ENCODE measurements around the gene MTG2.

MTG2 gene

GRCh38 chr20:62205618-62206387 is 23.0 kb downstream of the MTG2 start:
- no peak for DNase-seq (ENCODE audit: low read depth in 2 of 2)

GRCh38 chr20:62206388-62206775 is 23.6 kb downstream of the MTG2 start:
- no peak for DNase-seq (ENCODE audit: low read depth in 2 of 2)

GRCh38 chr20:62208061-62208794 is 25.4 kb downstream of the MTG2 start:
- DNase-seq (ENCODE audit: low read depth in 2 of 2) = no peak

DNA sequence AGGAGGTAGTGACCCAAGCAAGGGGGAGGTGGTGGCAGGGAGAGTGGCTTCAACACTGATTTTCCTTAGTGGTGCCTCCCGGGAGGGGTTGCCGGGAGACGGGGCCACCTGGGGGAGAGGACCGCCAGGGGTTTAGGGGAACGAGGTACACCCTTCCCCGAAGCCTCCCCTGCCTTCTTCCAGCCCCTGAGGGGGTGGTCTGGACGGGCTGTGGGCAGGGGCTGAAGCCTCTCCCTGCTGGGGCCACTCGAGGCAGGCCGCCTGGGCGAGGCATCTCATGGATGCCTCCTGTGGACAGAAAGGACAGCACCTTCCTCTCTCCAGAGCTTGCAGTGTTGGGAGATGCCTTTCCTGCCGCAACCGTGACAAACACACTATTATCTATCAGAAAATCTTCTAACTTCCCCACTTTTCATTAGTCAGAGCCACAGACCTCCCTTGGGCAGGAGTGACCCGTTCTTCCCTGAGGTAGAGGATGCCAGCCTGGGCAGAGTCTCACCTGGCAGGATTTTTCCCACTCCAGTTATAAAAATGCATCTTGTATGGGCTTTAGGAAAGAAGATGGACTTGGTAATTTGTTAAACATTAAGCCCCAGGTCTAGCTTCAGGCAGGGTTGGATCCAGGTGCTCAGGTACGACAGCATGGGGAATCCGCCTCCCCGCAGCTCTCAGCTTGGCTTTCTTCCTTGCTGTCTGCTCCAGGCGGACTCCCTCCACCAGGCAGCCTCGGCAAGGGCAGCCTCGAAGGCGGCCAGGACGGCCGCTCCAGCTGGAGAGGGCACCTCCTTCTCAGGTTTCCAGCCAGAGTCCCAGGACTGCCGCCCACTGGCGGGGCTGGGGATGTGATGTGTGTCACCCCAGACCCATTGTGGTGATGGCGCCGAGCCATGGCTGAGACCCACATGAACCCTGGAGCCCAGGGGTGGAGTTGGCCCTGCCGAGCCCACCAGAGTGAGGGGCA is 26.2 kb downstream of the MTG2 start:
- DNase-seq (ENCODE audit: low read depth in 2 of 2) = no peak

GRCh38 chr20:62209850-62210495 is 27.1 kb downstream of the MTG2 start:
- DNase-seq (ENCODE audit: low read depth in 2 of 2) = no peak

DNA sequence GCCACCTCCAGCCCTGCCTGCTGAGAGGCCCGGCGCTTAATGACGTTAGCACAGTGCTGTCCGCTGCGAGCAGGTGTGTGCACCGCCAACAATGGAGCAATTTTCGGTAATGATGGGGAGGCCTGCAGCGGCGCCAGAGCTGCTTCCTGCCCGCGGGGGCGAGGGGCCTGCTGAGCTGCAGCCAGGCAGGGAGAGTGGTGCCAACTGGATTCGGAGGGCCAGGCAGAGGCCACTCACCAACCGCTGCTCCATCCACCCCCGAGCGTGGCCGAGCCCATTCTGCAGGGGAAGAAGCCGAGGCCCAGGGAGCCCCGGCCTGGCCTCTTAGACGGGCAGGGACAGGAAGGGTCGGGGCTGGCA is 27.6 kb downstream of the MTG2 start:
- no peak for DNase-seq (ENCODE audit: low read depth in 2 of 2)

DNA sequence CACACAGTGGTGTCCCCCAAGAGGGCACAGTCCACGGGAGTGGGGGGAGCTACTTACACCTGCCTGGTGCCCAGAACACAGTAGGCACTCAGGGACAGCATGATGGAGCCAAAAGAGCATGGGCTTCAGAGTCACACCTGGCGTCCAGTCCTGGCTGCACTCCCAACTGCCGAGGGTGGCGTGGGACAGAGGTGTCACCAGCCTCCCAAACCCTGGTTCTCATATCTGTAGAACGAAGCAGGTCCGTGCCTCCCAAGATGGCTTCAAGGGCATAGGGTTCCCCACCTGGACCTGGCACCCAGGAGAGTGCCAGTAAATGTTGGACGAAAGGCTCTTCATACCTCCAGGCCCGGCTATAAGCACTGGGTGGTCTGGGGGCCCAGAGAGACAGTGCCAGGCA is 28.4 kb downstream of the MTG2 start:
- DNase-seq (ENCODE audit: low read depth in 2 of 2) = no peak

DNA sequence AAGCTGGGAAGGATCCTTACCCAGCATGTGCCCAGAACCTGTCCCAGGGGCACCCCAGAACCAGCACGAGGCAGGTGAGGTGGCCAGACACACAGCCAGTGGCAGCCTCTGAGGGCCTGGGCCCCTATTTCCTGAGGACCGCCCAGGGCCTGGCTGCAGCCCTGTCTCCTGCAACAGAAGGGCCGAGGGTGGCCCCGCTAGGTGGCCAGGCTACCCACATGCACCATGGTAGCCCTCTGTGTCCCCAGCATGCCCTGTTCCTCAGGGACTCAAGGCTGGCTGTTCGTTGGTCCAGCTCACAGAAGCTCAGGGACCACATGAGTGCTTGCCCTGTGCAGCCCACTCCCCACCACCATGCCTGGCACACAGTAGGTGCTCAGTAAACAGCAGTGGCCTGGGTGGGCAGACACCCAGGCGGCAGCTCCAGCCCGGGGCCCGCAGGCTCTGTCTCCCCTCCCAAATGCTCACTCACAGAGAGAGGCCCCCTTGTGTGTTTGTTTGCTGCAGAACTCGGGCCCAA is 29.0 kb downstream of the MTG2 start:
- no peak for DNase-seq (ENCODE audit: low read depth in 2 of 2)

DNA sequence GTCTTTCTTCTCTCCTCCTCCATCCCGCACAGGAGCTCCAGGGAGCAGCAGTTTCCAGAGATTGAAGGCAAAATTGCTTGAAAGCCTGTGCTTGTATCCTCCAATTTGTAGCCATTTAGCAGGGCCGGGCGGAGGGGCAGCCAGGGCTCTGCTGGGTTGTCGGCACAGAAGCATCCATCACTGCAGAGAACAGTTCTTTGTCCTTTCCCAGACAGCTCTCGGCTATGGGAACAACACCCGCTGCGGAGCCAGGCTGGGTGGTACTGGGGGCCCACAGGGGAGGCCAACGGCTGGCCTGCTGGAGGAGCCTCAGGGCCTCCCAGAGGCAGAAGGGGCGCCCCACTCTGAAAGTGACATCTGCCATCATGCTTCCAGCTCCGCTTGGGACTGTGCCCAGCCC is 29.5 kb downstream of the MTG2 start:
- no peak for DNase-seq (ENCODE audit: low read depth in 2 of 2)

- no peak for DNase-seq (ENCODE audit: low read depth in 2 of 2)
Measured at GRCh38 chr20:62214067-62214466, 31.2 kb downstream of the MTG2 start.

DNA sequence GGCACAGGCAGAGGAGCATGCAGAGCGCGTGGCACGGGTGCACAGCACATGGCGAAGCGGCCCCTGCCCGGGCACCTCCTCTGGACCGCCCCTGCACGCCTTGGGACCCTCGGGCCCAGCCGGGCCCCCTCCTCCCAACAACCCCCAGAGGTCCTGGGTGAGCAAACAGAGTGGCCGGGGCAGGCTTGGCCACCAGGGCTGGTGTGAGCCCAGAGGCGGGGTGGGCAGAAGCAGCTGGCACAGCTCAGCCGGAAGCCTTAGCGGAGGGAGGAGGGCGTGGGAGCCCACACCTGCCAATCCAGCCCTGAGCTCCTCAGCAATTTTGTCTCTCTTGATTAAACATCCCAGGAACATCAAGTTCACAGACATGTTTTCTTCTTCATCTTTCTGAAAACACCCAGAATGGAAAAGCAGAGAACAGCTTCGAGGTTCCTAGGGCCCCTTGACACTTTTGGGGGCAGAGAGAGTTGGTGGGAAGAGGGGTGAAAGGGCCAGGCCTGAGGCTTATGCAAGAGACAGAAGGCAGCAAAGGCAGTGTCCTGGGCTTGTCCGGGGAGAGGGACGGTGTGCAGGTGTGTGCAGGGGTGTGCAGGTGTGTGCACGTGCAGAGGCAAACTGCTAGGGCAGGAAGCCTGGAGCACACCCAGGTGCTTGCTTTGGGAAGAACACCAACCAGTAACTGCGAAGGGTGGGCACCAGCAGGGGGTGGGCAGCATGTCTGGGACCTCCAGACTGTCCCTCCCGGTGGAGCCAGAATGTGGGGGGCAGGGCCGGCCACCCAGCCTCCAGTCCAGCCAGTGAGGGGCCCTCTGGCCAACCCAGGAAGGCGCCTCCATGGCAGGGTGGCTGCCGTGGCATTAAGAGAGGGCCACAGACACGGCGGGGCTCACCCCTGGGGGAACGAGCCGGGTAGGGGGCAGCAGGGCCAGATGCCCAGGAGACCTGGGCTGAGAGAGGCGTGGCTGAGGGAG is 32.5 kb downstream of the MTG2 start:
- DNase-seq (ENCODE audit: low read depth in 2 of 2) = no peak

- no peak for DNase-seq (ENCODE audit: low read depth in 2 of 2)
Measured at GRCh38 chr20:62215991-62216635, 33.3 kb downstream of the MTG2 start.

GRCh38 chr20:62216636-62217566 is 34.1 kb downstream of the MTG2 start:
- DNase-seq (ENCODE audit: low read depth in 2 of 2) = no peak

DNA sequence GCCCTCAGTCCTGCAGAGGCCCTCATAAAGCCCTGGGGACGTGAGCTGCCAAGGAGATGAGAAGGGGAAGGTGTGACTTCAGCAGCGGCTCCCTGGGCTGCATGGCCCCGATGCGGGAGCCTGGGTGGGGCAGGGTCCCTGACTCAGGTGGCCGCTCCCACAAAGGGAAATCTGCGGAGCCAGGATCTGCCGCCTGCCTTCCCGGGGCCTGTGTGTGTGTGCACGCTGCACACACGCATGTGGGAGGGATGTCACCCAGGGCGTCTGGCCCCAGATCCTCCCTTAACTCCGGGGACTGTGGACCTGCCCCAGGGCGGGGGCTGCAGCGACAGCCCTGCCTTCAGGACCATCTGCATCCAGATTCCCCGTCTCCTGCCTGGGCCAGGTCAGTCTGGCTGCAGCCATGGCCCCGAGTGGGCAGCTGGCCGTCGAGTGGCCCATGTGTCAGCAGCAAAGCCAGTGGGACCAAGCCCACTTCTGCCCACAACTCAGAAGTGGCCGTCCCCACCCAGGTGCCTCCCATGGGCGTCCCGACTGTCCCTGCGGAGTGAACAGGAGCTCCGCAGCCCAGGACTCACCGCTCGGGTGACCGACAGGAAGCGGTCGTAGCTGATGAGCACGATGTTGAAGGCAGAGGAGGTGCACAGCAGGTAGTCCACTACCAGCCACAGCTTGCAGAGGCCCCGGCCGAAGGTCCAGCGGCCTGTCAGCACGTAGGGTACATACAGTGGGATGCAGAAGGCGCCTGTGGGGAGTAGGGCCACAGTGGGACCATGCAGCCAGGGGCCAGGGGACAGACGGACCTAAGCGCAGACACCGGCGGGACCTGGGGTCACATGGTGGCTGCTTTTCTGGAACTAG is 35.3 kb downstream of the MTG2 start:
- DNase-seq (ENCODE audit: low read depth in 2 of 2) = no peak

- DNase-seq (ENCODE audit: low read depth in 2 of 2) = no peak
Measured at GRCh38 chr20:62219101-62219991, 36.5 kb downstream of the MTG2 start.

DNA sequence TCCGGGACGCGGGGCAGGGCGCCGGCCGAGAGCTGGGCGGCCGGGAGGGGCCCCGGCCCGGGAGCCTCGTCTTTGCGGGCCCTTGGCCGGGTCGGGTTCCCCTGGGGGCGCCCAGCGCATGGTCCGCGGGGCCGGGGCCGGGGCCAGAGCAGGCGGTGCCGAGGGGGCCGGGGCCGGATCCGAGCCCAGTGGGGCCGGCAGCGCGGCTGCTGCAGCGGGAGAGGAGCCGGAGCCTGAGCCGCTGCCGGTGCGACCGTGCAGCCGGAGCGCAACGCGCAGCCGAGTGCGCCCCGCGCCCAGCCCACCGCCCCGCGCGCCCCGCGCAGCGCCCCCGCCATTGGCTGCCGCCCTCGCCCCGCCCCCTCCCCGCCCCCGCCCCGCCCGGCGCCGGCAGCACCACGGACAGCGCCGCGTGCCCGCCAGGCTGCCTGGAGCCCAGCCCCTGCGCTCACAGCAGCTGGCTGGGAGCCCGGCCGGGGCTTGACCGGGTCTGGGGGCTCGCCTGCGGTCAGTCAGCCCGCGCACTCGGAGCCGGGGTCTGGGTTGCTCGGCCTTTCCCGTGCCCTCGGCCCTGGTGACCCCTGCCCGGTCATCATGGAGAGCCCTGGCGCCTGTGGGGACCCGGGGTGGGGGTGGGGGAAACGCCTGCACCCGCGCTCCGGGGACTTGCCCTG is 37.3 kb downstream of the MTG2 start, which contains the start of gene HRH3:
Gene HRH3 (minus strand): TSS at position 287 of the 674 bp plus-strand sequence. CDS start 308 bp downstream, outside the sequence.
- DNase-seq (ENCODE audit: low read depth in 2 of 2) = peak in 1 of 2 donors; percentile 26

Data from stimulated activated CD8-positive, alpha-beta memory T cell treated with anti-CD3 and anti-CD28 coated beads, Interleukin-7, amount 100 ng/mL, for 4 hours (primary cell).